Measurements from ENCODE around the gene HAUS8. TPM values are rescaled to one million over a fixed set of nuclear protein-coding genes. Genes with fewer than 3 reads are reported as not detected.
A peak's percentile ranks its signal among the peaks of the same experiment; 100 is the strongest.

HAUS8 gene
- total and polyA plus RNA-seq, 9 of the 15 experiments (the other 6 are each of a cell fraction or from before 2014, with no cell fraction given): 20.5 to 53.2 (median 36.0) TPM

- no peak for TF ChIP-seq ZNF318 (IDR thresholded peaks at IDR 0.05; ENCODE audit: borderline replicate concordance in 1 of 2, low read depth in 1 of 2)
- TF ChIP-seq ZBTB40 (IDR thresholded peaks at IDR 0.05): no peak
- no peak for TF ChIP-seq ZBTB40 (CRISPR knock-in tag; IDR thresholded peaks at IDR 0.05)
- peak; percentile 43; the same call in 1 of the 2 replicates for TF ChIP-seq CBFA2T2 (conservative IDR thresholded peaks at IDR 0.05)
- no peak for TF ChIP-seq KDM4B (IDR thresholded peaks at IDR 0.05; ENCODE audit: borderline replicate concordance in 2 of 2, low read depth in 1 of 2)
- peak; percentile 85 for TF ChIP-seq NFYB (IDR thresholded peaks at IDR 0.05; ENCODE audit: extremely low read depth, insufficient read length)
- TF ChIP-seq HOMEZ (CRISPR knock-in tag; IDR thresholded peaks at IDR 0.05): no peak
- no peak for TF ChIP-seq CGGBP1 (CRISPR knock-in tag; IDR thresholded peaks at IDR 0.05)
Observed at GRCh38 chr19:17020823-17021222, 54.4 kb downstream of the HAUS8 start (continued).
